Thyroid gland (tissue), 4 donors: ENCODE measurements around the gene IZUMO4.

ENCODE experiments used
- POLR2A ChIP-seq, 2 donors: fragments of 450-650 bp; IDR thresholded peaks; one replicate each; pipeline ENCODE4 v1.6.1; 2017; ENCODE audit warnings: antibody characterized with exemption in 2 of 2, mild to moderate bottlenecking in 2 of 2, moderate library complexity in 1 of 2
- TF ChIP-seq, protein P1 (sequence below), 6 experiments: fragments of 200-600 bp in 3 of 6; fragments of 450-650 bp in 3 of 6; sonication (generic) in 3 of 6; IDR thresholded peaks; one replicate each; pipeline ENCODE4 v1.5.1; 2016 to 2019; ENCODE audit warnings: antibody characterized with exemption in 6 of 6, mild to moderate bottlenecking in 2 of 6, inconsistent platforms in 1 of 6, moderate library complexity in 1 of 6

DNA sequence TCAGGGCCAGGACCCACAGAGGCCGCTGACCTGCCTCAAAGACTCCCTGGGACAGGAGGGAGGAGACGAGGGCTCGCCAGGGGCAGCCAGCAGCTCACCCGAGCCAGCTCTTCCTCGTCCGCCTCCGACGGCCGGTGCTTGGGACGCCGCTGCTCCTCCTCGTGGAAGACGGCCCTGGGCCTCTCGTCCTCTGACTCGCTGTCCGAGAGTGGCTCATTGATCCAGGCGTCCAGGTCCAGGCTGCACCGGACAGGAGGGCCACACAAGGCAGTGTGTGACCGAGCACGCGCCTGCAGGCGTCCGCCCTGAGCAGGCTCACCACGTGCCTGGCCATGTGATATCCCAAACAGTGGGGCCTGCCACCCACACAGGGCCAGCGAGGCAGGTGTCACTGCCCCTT lies 19.8 kb downstream of the IZUMO4 start:
- TF ChIP-seq, protein P1, sequence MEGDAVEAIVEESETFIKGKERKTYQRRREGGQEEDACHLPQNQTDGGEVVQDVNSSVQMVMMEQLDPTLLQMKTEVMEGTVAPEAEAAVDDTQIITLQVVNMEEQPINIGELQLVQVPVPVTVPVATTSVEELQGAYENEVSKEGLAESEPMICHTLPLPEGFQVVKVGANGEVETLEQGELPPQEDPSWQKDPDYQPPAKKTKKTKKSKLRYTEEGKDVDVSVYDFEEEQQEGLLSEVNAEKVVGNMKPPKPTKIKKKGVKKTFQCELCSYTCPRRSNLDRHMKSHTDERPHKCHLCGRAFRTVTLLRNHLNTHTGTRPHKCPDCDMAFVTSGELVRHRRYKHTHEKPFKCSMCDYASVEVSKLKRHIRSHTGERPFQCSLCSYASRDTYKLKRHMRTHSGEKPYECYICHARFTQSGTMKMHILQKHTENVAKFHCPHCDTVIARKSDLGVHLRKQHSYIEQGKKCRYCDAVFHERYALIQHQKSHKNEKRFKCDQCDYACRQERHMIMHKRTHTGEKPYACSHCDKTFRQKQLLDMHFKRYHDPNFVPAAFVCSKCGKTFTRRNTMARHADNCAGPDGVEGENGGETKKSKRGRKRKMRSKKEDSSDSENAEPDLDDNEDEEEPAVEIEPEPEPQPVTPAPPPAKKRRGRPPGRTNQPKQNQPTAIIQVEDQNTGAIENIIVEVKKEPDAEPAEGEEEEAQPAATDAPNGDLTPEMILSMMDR (IDR thresholded peaks at IDR 0.05) = no peak
- no peak for TF ChIP-seq POLR2A (IDR thresholded peaks at IDR 0.05)
